ENCODE data around the gene AGMAT. TPM values are rescaled to one million over a fixed set of nuclear protein-coding genes. Genes with fewer than 3 reads are reported as not detected.

AGMAT gene
- total and polyA plus RNA-seq, 2 of the 8 experiments (the other 6 are each of a cell fraction or from before 2014, with no cell fraction given): 3.7 to 5.8 TPM

GRCh38 chr1:15595809-15596617 lies 11.2 kb upstream of the AGMAT start (continued):
- no peak for TF ChIP-seq JUND (IDR thresholded peaks at IDR 0.05; ENCODE audit: low read length)
